Measurements from ENCODE around the gene SPATS2L.

The SPATS2L gene

GRCh38 chr2:200329798-200330197 is 23.3 kb downstream of the SPATS2L start:
- H3K36me3 ChIP-seq: no peaks in the 10 kb centered on the region
- TF ChIP-seq, protein P1, sequence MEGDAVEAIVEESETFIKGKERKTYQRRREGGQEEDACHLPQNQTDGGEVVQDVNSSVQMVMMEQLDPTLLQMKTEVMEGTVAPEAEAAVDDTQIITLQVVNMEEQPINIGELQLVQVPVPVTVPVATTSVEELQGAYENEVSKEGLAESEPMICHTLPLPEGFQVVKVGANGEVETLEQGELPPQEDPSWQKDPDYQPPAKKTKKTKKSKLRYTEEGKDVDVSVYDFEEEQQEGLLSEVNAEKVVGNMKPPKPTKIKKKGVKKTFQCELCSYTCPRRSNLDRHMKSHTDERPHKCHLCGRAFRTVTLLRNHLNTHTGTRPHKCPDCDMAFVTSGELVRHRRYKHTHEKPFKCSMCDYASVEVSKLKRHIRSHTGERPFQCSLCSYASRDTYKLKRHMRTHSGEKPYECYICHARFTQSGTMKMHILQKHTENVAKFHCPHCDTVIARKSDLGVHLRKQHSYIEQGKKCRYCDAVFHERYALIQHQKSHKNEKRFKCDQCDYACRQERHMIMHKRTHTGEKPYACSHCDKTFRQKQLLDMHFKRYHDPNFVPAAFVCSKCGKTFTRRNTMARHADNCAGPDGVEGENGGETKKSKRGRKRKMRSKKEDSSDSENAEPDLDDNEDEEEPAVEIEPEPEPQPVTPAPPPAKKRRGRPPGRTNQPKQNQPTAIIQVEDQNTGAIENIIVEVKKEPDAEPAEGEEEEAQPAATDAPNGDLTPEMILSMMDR (IDR thresholded peaks at IDR 0.05): no peak
- no peaks in the 10 kb centered on the region for H3K27me3 ChIP-seq
- intact Hi-C loops (cut with DNase I; ENCODE audit: low total_unique reads): no loop called here
- H3K9me3 ChIP-seq: no peaks in the 10 kb centered on the region
- peak overlapping the region in 1 of 2 donors; percentile 1 for H3K27ac ChIP-seq
- H3K4me3 ChIP-seq: no peak overlapping the region
- H3K4me1 ChIP-seq: peaks cover 0 to 38% (median 19%) of the 10 kb centered on the region in 4 donors
- no peak for DNase-seq

DNA sequence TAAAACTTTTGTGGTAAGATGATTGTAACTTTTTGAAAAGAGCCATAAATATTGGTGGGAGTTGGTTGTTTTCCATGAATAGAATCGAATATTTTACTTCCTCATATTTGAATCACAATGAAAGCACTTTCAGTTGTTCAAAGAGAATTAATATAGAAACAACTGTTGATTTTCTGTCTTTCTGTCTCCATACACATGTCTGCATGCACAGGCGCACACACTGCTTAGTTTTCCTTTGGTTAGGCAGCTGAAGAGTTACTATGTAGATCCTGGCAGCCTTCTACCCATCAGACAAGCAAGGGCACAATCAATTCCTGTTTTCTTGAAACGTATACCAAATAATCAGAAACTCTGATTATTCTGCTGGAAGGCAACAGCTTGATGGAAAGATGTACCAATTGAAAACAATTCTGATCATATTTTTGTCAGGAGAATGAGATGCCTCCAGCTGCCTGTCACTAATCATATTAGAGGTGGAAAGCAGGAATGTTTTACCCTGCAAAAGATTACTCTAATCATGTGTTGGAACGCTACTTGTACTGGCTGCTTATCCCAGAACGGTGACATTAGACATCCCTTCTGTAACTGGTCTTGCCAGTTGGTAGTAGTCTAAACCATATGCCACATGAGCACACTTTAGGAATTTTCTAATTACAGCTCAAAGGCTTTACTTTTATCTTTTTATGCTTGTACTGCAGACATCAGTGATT is 24.0 kb downstream of the SPATS2L start:
- TF ChIP-seq, protein P1 (IDR thresholded peaks at IDR 0.05): no peak
- Histone ChIP-seq H3K4me1 (peaks cover 0 to 45% (median 24%) of the 10 kb centered on the region in 4 donors), H3K27ac (peak overlapping the region in 1 of 2 donors; percentile 30), H3K27me3 (no peaks in the 10 kb centered on the region), H3K4me3 (no peak overlapping the region), H3K9me3 (no peaks in the 10 kb centered on the region), H3K36me3 (no peaks in the 10 kb centered on the region)
- intact Hi-C loops (cut with DNase I; ENCODE audit: low total_unique reads): no loop called here
- DNase-seq: no peak

DNA sequence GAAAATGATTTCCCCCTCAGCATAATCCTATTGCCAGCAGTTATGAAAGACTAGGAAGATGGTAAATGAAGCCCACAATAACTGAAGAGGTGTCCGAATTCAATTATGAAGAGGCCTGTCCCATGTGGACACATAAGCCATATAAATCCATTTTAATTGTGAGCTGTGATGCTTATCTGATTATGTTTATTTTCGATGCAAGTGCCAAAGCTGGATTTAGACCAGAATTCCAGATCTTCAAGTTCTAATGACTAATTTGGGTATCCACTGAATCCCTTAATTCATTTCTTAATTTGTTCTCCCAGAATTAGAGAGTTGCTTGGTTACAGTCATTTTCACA is 24.5 kb downstream of the SPATS2L start:
- H3K4me1 ChIP-seq: peaks cover 0 to 50% (median 27%) of the 10 kb centered on the region in 4 donors
- intact Hi-C loops (cut with DNase I; ENCODE audit: low total_unique reads): no loop called here
- no peak overlapping the region for H3K4me3 ChIP-seq
- no peaks in the 10 kb centered on the region for H3K9me3 ChIP-seq
- TF ChIP-seq, protein P1 (IDR thresholded peaks at IDR 0.05): no peak
- H3K27me3 ChIP-seq: no peaks in the 10 kb centered on the region
- no peaks in the 10 kb centered on the region for H3K36me3 ChIP-seq
- H3K27ac ChIP-seq: peak overlapping the region in 1 of 2 donors; percentile 30
- DNase-seq: no peak

- Histone ChIP-seq H3K36me3 (no peaks in the 10 kb centered on the region), H3K27me3 (no peaks in the 10 kb centered on the region), H3K27ac (no peak overlapping the region), H3K4me3 (no peak overlapping the region), H3K9me3 (no peaks in the 10 kb centered on the region), H3K4me1 (peaks cover 0 to 75% (median 37%) of the 10 kb centered on the region in 4 donors)
- TF ChIP-seq, protein P1 (IDR thresholded peaks at IDR 0.05): no peak
- intact Hi-C loops (cut with DNase I; ENCODE audit: low total_unique reads): no loop called here
- no peak for DNase-seq
Observed at GRCh38 chr2:200335657-200336056, 29.2 kb downstream of the SPATS2L start.

DNA sequence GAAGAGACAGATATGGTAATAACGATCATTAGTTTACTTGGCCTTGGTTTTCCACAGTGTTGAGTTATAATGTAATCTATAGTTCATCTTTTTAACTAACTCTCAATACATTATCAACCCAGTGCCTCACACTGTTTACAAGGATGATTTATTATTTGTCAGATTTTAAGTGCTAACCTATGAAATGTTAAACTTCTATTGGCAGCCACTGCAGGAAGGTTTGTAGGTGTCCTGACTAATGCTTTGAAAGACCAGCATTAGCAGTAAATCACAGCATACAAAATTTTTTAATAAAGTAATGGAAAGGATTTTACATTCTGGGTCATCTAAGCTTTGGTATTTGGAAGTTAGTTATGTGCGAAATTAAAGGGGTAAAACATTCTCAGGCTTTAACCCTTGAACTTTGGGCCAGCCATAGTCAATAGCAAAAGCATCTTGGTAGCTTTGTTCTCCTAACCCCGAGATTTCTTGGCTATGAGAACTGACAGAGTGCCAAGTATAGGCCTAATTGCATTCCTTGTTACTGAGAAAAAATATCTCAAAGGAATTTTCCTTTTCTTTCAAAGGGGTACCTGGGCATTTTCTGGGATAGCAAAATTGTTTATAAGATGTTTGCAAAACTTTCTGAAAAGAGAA is 30.6 kb downstream of the SPATS2L start:
- Histone ChIP-seq H3K4me1 (peaks cover 0 to 75% (median 29%) of the 10 kb centered on the region in 4 donors), H3K27me3 (no peaks in the 10 kb centered on the region), H3K27ac (peak overlapping the region in 1 of 2 donors; percentile 23), H3K36me3 (no peaks in the 10 kb centered on the region), H3K9me3 (no peaks in the 10 kb centered on the region), H3K4me3 (no peak overlapping the region)
- TF ChIP-seq, protein P1 (IDR thresholded peaks at IDR 0.05): no peak
- no peak for DNase-seq
- intact Hi-C loops (cut with DNase I; ENCODE audit: low total_unique reads): no loop called here

Data from tibial artery (tissue), 4 donors.